ENCODE data around the gene APOL6. TPM values are rescaled to one million over a fixed set of nuclear protein-coding genes. Genes with fewer than 3 reads are reported as not detected.
"Not testable (repeated sequence)": the region's sequence is repeated elsewhere in the genome, so short reads cannot be mapped to it uniquely, and the experiment has no call there.

The APOL6 gene
- total RNA-seq, 2 donors from 2014 or later: 23.0 to 38.7 TPM

GRCh38 chr22:35688913-35689675, 40.8 kb downstream of the APOL6 start:
- Mint-ChIP-seq H3K36me3 (ENCODE audit: low read depth) (no peaks in the 10 kb centered on the region), H3K4me3 (no peak overlapping the region), H3K4me1 (no peaks in the 10 kb centered on the region), H3K27me3 (peaks cover 5% of the 10 kb centered on the region), H3K9me3 (no peaks in the 10 kb centered on the region), H3K27ac (no peak overlapping the region)
- ATAC-seq (replicated peaks): no peak

GRCh38 chr22:35690001-35690400, 41.8 kb downstream of the APOL6 start:
- no peak for ATAC-seq (replicated peaks)
- no peaks in the 10 kb centered on the region for H3K9me3 Mint-ChIP-seq
- H3K4me1 Mint-ChIP-seq: no peaks in the 10 kb centered on the region
- H3K4me3 Mint-ChIP-seq: no peak overlapping the region
- H3K36me3 Mint-ChIP-seq (ENCODE audit: low read depth): no peaks in the 10 kb centered on the region
- no peak overlapping the region for H3K27ac Mint-ChIP-seq
- H3K27me3 Mint-ChIP-seq: peaks cover 5% of the 10 kb centered on the region

- no peak for ATAC-seq (replicated peaks)
- Mint-ChIP-seq H3K4me3 (no peak overlapping the region), H3K9me3 (no peaks in the 10 kb centered on the region), H3K27ac (no peak overlapping the region), H3K4me1 (no peaks in the 10 kb centered on the region), H3K36me3 (ENCODE audit: low read depth) (no peaks in the 10 kb centered on the region), H3K27me3 (peaks cover 5% of the 10 kb centered on the region)
Observed at GRCh38 chr22:35695202-35695601, 47.0 kb downstream of the APOL6 start.

GRCh38 chr22:35697142-35697541, 48.9 kb downstream of the APOL6 start:
- H3K27me3 Mint-ChIP-seq: peaks cover 5% of the 10 kb centered on the region
- no peak overlapping the region for H3K4me3 Mint-ChIP-seq
- no peaks in the 10 kb centered on the region for H3K9me3 Mint-ChIP-seq
- no peak overlapping the region for H3K27ac Mint-ChIP-seq
- no peaks in the 10 kb centered on the region for H3K4me1 Mint-ChIP-seq
- ATAC-seq (replicated peaks): peak; percentile 62
- H3K36me3 Mint-ChIP-seq (ENCODE audit: low read depth): no peaks in the 10 kb centered on the region

GRCh38 chr22:35699852-35700251, 51.6 kb downstream of the APOL6 start:
- not testable (repeated sequence) for H3K36me3 Mint-ChIP-seq (ENCODE audit: low read depth); H3K9me3 Mint-ChIP-seq

GRCh38 chr22:35703861-35704584, 55.8 kb downstream of the APOL6 start:
- no peak for ATAC-seq (replicated peaks)
- H3K4me1 Mint-ChIP-seq: no peaks in the 10 kb centered on the region
- H3K27ac Mint-ChIP-seq: no peak overlapping the region
- H3K9me3 Mint-ChIP-seq: no peaks in the 10 kb centered on the region
- no peak overlapping the region for H3K4me3 Mint-ChIP-seq
- H3K27me3 Mint-ChIP-seq: no peaks in the 10 kb centered on the region
- no peaks in the 10 kb centered on the region for H3K36me3 Mint-ChIP-seq (ENCODE audit: low read depth)

More at GRCh38 chr22:35699852-35700251, 51.6 kb downstream of the APOL6 start:
- not testable (repeated sequence) for H3K4me1 Mint-ChIP-seq, H3K27ac Mint-ChIP-seq, H3K27me3 Mint-ChIP-seq, H3K4me3 Mint-ChIP-seq
- ATAC-seq (replicated peaks): peak; percentile 36

GRCh38 chr22:35705141-35705540, 56.9 kb downstream of the APOL6 start:
- no peak for ATAC-seq (replicated peaks)
- Mint-ChIP-seq H3K9me3 (no peaks in the 10 kb centered on the region), H3K27ac (no peak overlapping the region), H3K36me3 (ENCODE audit: low read depth) (no peaks in the 10 kb centered on the region), H3K4me3 (no peak overlapping the region), H3K4me1 (no peaks in the 10 kb centered on the region), H3K27me3 (no peaks in the 10 kb centered on the region)

- no peak for ATAC-seq (replicated peaks)
- Mint-ChIP-seq H3K4me1 (no peaks in the 10 kb centered on the region), H3K9me3 (peaks cover 8% of the 10 kb centered on the region), H3K4me3 (no peak overlapping the region), H3K27ac (no peak overlapping the region), H3K27me3 (peaks cover 6% of the 10 kb centered on the region), H3K36me3 (ENCODE audit: low read depth) (no peaks in the 10 kb centered on the region)
Observed at GRCh38 chr22:35708453-35708852, 60.2 kb downstream of the APOL6 start.

GRCh38 chr22:35708917-35709316, 60.7 kb downstream of the APOL6 start:
- H3K27me3 Mint-ChIP-seq: peaks cover 8% of the 10 kb centered on the region
- peaks cover 10% of the 10 kb centered on the region for H3K9me3 Mint-ChIP-seq
- H3K27ac Mint-ChIP-seq: no peak overlapping the region
- no peaks in the 10 kb centered on the region for H3K36me3 Mint-ChIP-seq (ENCODE audit: low read depth)
- no peak for ATAC-seq (replicated peaks)
- no peak overlapping the region for H3K4me3 Mint-ChIP-seq
- H3K4me1 Mint-ChIP-seq: no peaks in the 10 kb centered on the region

GRCh38 chr22:35711336-35711735, 63.1 kb downstream of the APOL6 start:
- no peaks in the 10 kb centered on the region for H3K36me3 Mint-ChIP-seq (ENCODE audit: low read depth)
- ATAC-seq (replicated peaks): no peak
- H3K4me1 Mint-ChIP-seq: no peaks in the 10 kb centered on the region
- no peak overlapping the region for H3K27ac Mint-ChIP-seq
- peaks cover 11% of the 10 kb centered on the region for H3K27me3 Mint-ChIP-seq
- H3K9me3 Mint-ChIP-seq: peaks cover 10% of the 10 kb centered on the region
- no peak overlapping the region for H3K4me3 Mint-ChIP-seq

GRCh38 chr22:35712672-35713071, 64.4 kb downstream of the APOL6 start:
- Mint-ChIP-seq H3K27me3 (peaks cover 11% of the 10 kb centered on the region), H3K36me3 (ENCODE audit: low read depth) (no peaks in the 10 kb centered on the region), H3K9me3 (peaks cover 10% of the 10 kb centered on the region), H3K4me1 (no peaks in the 10 kb centered on the region), H3K4me3 (no peak overlapping the region), H3K27ac (no peak overlapping the region)
- no peak for ATAC-seq (replicated peaks)

GRCh38 chr22:35717572-35717971, 69.3 kb downstream of the APOL6 start, which contains the start of gene APOL5:
Gene APOL5 (plus strand): TSS chr22:35717872. CDS start chr22:35717872, 0 bp downstream.
- Mint-ChIP-seq H3K4me1 (no peaks in the 10 kb centered on the region), H3K36me3 (ENCODE audit: low read depth) (no peaks in the 10 kb centered on the region), H3K27me3 (peaks cover 11% of the 10 kb centered on the region), H3K27ac (no peak within 1 kb of the TSS), H3K4me3 (no peak within 1 kb of the TSS), H3K9me3 (peaks cover 10% of the 10 kb centered on the region)
- no peak for ATAC-seq (replicated peaks)
